Activated B cell treated with CpG ODN at 0.5 μM for 24 hours (primary cell): ENCODE data around the gene ASF1B. TPM values are rescaled to one million over a fixed set of nuclear protein-coding genes. Genes with fewer than 3 reads are reported as not detected.

Experiments used
- ATAC-seq: fragments of 200-7000 bp; cut with Tn5 transposase; one replicate; pipeline ENCODE4 v1.10.0; 2021; ENCODE audit warnings: low read depth, mild to moderate bottlenecking, moderate library complexity
- CTCF ChIA-PET: fragments of 350-600 bp; sonication (Branson Sonifier 250); formaldehyde crosslinking; loops from one replicate; lab custom pipeline; 2021; ENCODE audit warnings: antibody characterized with exemption; lab: Charles Lee
- POLR2A ChIA-PET: fragments of 350-600 bp; sonication (Branson Sonifier 250); formaldehyde crosslinking; loops from one replicate; lab custom pipeline; 2021; ENCODE audit warnings: antibody characterized with exemption; lab: Charles Lee
- DNase-seq: peaks from one replicate; pipeline ENCODE4 v3.0.0; 2022
- H3K27ac Mint-ChIP-seq: one replicate; pipeline ENCODE4 v1.8.0; 2020; ENCODE audit warnings: mixed read lengths
- H3K27me3 Mint-ChIP-seq: one replicate; pipeline ENCODE4 v1.8.0; 2021; ENCODE audit warnings: mixed read lengths
- H3K36me3 Mint-ChIP-seq: one replicate; pipeline ENCODE4 v1.8.0; 2021; ENCODE audit warnings: low read depth, mixed read lengths
- H3K4me1 Mint-ChIP-seq: one replicate; pipeline ENCODE4 v1.8.0; 2021; ENCODE audit warnings: mixed read lengths
- H3K4me3 Mint-ChIP-seq: one replicate; pipeline ENCODE4 v1.8.0; 2020; ENCODE audit warnings: mild to moderate bottlenecking, mixed read lengths
- H3K9me3 Mint-ChIP-seq: one replicate; pipeline ENCODE4 v1.8.0; 2020; ENCODE audit warnings: mixed read lengths
- intact Hi-C: fragments of 100-400 bp; cut with micrococcal nuclease; formaldehyde crosslinking; loops from one replicate; pipeline ENCODE4 v1.15.1; 2024
- total RNA-seq: library from RNA; stranded (reverse); gene quantifications from 2 replicates; pipeline ENCODE4 v1.2.3, GENCODE V29; 2022
- TF ChIP-seq, protein P1 (sequence below): fragments of 200-600 bp; IDR thresholded peaks from one replicate; pipeline ENCODE4 v1.8.0; 2022; ENCODE audit warnings: antibody characterized with exemption, mild to moderate bottlenecking

Gene ASF1B
- total RNA-seq, 1 donor from 2014 or later, result 3.7 TPM

GRCh38 chr19:14168259-14168972 is 32.0 kb upstream of the ASF1B start:
- Mint-ChIP-seq H3K9me3 (peaks cover 2% of the 10 kb centered on the region), H3K4me1 (peaks cover 22% of the 10 kb centered on the region), H3K36me3 (no peaks in the 10 kb centered on the region), H3K27ac (no peak overlapping the region), H3K4me3 (no peak overlapping the region), H3K27me3 (peaks cover 7% of the 10 kb centered on the region)
- DNase-seq, result no peak
- TF ChIP-seq, protein P1, sequence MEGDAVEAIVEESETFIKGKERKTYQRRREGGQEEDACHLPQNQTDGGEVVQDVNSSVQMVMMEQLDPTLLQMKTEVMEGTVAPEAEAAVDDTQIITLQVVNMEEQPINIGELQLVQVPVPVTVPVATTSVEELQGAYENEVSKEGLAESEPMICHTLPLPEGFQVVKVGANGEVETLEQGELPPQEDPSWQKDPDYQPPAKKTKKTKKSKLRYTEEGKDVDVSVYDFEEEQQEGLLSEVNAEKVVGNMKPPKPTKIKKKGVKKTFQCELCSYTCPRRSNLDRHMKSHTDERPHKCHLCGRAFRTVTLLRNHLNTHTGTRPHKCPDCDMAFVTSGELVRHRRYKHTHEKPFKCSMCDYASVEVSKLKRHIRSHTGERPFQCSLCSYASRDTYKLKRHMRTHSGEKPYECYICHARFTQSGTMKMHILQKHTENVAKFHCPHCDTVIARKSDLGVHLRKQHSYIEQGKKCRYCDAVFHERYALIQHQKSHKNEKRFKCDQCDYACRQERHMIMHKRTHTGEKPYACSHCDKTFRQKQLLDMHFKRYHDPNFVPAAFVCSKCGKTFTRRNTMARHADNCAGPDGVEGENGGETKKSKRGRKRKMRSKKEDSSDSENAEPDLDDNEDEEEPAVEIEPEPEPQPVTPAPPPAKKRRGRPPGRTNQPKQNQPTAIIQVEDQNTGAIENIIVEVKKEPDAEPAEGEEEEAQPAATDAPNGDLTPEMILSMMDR, result no peak
- ATAC-seq, result no peak
- ChIA-PET POLR2A (interaction anchor here (0.6 kb wide), 1 partner anchor 132 kb away, joined by 4 read pairs; no protein-coding TSS in a partner anchor), CTCF (interaction anchor here (1.1 kb wide), 1 partner anchor 31 kb away, joined by 3 read pairs; no protein-coding TSS in a partner anchor)
- intact Hi-C loops, result no loop called here

DNA sequence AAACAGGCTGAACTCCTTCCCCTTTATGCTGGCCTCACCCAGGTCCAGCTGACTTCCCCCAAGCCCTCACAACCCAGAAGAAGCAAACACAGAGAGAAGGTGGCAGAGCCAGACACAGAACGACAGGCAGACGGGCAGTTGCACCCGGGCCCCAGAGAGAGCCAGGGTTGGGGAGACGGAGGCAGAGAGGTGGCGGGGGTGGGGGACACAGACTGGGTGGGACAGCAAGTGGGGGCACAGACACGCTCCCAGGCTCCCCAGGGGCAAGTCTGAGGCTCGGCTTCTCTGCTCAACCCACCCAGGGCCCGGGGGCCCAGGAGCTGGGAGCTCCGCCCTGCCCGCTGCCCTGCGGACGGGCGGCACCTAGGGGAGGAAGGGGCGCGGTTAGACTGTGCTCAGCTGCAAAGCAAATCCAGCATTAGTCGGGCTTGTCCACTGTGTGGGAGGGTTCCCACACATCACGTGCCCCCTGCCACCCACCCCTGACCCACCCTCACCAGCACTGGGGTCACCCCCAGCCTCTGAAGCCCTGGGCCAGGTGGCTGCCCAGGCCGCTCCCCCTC is 31.3 kb upstream of the ASF1B start:
- H3K27me3 Mint-ChIP-seq, result peaks cover 7% of the 10 kb centered on the region
- H3K4me3 Mint-ChIP-seq, result peak overlapping the region; percentile 72
- peaks cover 2% of the 10 kb centered on the region for H3K9me3 Mint-ChIP-seq
- TF ChIP-seq, protein P1, result no peak
- peaks cover 22% of the 10 kb centered on the region for H3K4me1 Mint-ChIP-seq
- ChIA-PET POLR2A (interaction anchor here (0.6 to 1.0 kb wide), 2 partner anchors 31 to 118 kb away, joined by 3 to 8 read pairs; no protein-coding TSS in a partner anchor), CTCF (interaction anchor here (0.6 to 1.1 kb wide), 2 partner anchors 31 to 276 kb away, joined by 3 to 4 read pairs; no protein-coding TSS in a partner anchor)
- ATAC-seq (peak; percentile 72), DNase-seq (peak; percentile 32)
- H3K27ac Mint-ChIP-seq, result no peak overlapping the region
- H3K36me3 Mint-ChIP-seq, result no peaks in the 10 kb centered on the region
- intact Hi-C loops, result no loop called here

GRCh38 chr19:14166999-14167575 is 30.7 kb upstream of the ASF1B start:
- TF ChIP-seq, protein P1, result no peak
- H3K36me3 Mint-ChIP-seq, result no peaks in the 10 kb centered on the region
- H3K4me1 Mint-ChIP-seq, result peaks cover 22% of the 10 kb centered on the region
- no peak for DNase-seq
- peaks cover 2% of the 10 kb centered on the region for H3K9me3 Mint-ChIP-seq
- intact Hi-C loops, result no loop called here
- peak overlapping the region; percentile 72 for H3K4me3 Mint-ChIP-seq
- ChIA-PET CTCF (interaction anchor here (0.6 to 0.8 kb wide), 2 partner anchors 181 to 275 kb away, joined by 3 to 4 read pairs; no protein-coding TSS in a partner anchor), POLR2A (interaction anchor here (0.6 to 1.0 kb wide), 2 partner anchors 30 to 117 kb away, joined by 3 to 8 read pairs; no protein-coding TSS in a partner anchor)
- peaks cover 7% of the 10 kb centered on the region for H3K27me3 Mint-ChIP-seq
- no peak overlapping the region for H3K27ac Mint-ChIP-seq
- ATAC-seq, result no peak

DNA sequence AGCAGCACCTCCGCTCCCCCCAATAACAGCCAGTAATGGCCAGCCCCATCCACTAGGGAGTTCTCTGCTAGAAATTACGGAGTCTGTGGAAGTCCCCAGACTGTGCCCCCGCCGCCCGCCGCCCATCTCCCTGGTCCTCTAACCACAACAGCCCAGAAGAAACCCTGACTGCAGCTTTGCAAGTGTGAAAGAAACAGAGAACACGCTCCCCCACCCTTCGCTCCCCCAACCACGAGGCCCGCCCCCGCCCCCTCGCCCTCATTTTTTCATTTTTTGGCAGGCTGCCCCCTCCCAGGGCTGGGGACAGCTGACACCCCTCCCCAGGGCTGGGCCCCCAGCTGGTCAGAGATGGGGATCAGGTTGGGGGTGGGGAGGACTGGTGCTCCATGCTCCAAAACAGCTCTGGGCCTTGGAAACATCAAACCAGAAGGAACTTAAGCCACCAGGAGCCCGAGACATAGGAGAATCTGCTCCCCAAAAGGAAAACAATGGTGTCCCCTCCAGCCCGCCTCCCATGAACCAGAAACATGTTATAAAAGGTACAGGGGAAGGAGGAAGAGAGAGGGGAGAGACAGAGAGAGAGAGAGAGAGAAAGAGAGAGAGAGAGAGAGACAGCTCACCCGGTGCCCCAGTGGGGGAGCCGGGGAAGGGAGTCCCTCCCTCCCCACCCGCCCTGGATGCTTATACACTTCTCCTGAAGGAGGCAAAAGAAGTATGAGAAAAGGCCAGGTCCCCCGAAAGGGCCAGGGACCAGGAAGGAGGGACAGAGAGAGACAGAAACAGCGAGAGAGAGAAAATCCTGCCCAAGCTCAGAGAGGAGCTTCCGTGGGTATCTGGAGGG is 29.8 kb upstream of the ASF1B start:
- DNase-seq, result no peak
- TF ChIP-seq, protein P1, result no peak
- no peak for ATAC-seq
- ChIA-PET POLR2A (interaction anchor here (0.5 to 0.7 kb wide), 2 partner anchors 58 to 73 kb away, joined by 3 to 6 read pairs; no protein-coding TSS in a partner anchor), CTCF (interaction anchor here (0.8 kb wide), 1 partner anchor 182 kb away, joined by 3 read pairs; no protein-coding TSS in a partner anchor)
- Mint-ChIP-seq H3K36me3 (no peaks in the 10 kb centered on the region), H3K27ac (no peak overlapping the region), H3K4me1 (peaks cover 22% of the 10 kb centered on the region), H3K27me3 (peaks cover 6% of the 10 kb centered on the region), H3K4me3 (peak overlapping the region; percentile 72), H3K9me3 (peaks cover 2% of the 10 kb centered on the region)
- intact Hi-C loops, result no loop called here
